ENCODE results near the gene PARN.

DNA sequence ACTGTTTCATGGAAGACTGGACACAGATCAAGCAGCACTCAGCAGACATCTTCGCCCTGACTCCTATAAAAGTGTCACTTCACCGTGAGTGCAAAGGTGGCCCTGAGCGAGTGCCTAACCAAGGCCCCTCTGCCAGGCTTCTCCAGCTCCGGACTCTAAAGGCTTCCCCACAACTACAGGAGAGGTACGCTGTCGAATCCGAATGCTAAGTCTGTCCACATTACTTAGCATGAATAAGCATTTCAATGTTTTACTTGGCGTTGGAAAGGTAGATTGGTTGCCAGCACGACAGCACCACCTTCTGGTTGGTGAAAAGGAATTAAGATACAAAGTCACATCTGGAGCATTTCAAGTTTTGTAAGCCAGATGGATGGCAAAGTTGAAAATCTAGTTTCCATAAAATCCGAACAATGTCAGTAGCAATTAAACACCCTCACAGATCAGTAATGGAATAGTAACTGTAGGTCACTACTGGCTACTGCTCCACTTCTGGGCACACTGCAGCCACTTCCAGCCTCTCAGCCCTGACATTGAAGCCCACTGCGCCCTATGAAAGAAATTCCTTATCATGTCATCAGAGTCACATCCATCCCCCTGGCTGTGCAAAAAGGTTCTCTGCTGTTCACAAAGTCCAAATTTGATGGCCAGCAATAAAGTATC, 100.9 kb downstream of the PARN start:
- TF ChIP-seq POLR2A (IDR thresholded peaks at IDR 0.05), result no peak
- TF ChIP-seq, protein P1, sequence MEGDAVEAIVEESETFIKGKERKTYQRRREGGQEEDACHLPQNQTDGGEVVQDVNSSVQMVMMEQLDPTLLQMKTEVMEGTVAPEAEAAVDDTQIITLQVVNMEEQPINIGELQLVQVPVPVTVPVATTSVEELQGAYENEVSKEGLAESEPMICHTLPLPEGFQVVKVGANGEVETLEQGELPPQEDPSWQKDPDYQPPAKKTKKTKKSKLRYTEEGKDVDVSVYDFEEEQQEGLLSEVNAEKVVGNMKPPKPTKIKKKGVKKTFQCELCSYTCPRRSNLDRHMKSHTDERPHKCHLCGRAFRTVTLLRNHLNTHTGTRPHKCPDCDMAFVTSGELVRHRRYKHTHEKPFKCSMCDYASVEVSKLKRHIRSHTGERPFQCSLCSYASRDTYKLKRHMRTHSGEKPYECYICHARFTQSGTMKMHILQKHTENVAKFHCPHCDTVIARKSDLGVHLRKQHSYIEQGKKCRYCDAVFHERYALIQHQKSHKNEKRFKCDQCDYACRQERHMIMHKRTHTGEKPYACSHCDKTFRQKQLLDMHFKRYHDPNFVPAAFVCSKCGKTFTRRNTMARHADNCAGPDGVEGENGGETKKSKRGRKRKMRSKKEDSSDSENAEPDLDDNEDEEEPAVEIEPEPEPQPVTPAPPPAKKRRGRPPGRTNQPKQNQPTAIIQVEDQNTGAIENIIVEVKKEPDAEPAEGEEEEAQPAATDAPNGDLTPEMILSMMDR (IDR thresholded peaks at IDR 0.05), result peak; percentile 44 to 98 (median 91)

Measured in body of pancreas (tissue), 4 donors.